Measurements from ENCODE around the gene ATP2B2. TPM values are rescaled to one million over a fixed set of nuclear protein-coding genes. Genes with fewer than 3 reads are reported as not detected.

Gene ATP2B2
- total and polyA plus RNA-seq, 9 of the 15 experiments (the other 6 are each of a cell fraction or from before 2014, with no cell fraction given), result 0.06 TPM; not detected in 8

GRCh38 chr3:10517627-10518026 lies 12.2 kb upstream of the ATP2B2 start:
- H2AFZ ChIP-seq (ENCODE audit: low read depth, low read length), result no peak overlapping the region
- H4K20me1 ChIP-seq (replicated peaks; ENCODE audit: control insufficient read depth, insufficient read depth, low read length), result peaks cover 28% of the 10 kb centered on the region
- FAIRE-seq (no peak), DNase-seq (ENCODE audit: extremely low read depth in 1 of 4, low spot score in 3 of 4) (no peak), ATAC-seq (no peak)
- intact Hi-C loops (cut with micrococcal nuclease), result no loop called here
- no peak overlapping the region for H3K27ac ChIP-seq (ENCODE audit: extremely low read depth, low read depth, low read length)
- WGBS (ENCODE audit: insufficient coverage, low coverage, missing lambda C conversion rate), result 0% methylated on average over 7 of the region's 7 CpGs
- CTCF ChIA-PET (ENCODE audit: low intra/inter-chr PET ratio), result no interaction called here
- in situ Hi-C loops (cut with MboI), result no loop called here
- POLR2A ChIA-PET, result interaction anchor here (0.6 kb wide), 1 partner anchor 501 kb away, joined by 3 read pairs; no protein-coding TSS in a partner anchor
- no peak overlapping the region for H3K9ac ChIP-seq (ENCODE audit: insufficient read depth in 1 of 2, low read depth in 2 of 2, low read length in 2 of 2)
- H3K9me1 ChIP-seq (ENCODE audit: control insufficient read depth, insufficient read depth, low read length), result no peaks in the 10 kb centered on the region
- BruUV-seq (replicated peaks), result no TSS peak
- no peaks in the 10 kb centered on the region for H3K36me3 ChIP-seq (ENCODE audit: control insufficient read depth, insufficient read depth, low read length)
- no peaks in the 10 kb centered on the region for H3K9me3 ChIP-seq (replicated peaks; ENCODE audit: control insufficient read depth, insufficient read depth, low read depth, low read length)
- H3K4me1 ChIP-seq (replicated peaks in 1 of 2; ENCODE audit: control insufficient read depth in 2 of 2, insufficient read depth in 2 of 2, low read length in 2 of 2), result no peaks in the 10 kb centered on the region; a peak in 1 of 5 replicates
- H3K4me2 ChIP-seq (ENCODE audit: insufficient read depth, low read length), result no peak overlapping the region
- H3K27me3 ChIP-seq (ENCODE audit: control insufficient read depth in 2 of 2, insufficient read depth in 2 of 2, low read length in 2 of 2), result peaks cover 19 to 67% of the 10 kb centered on the region in 2 experiments
- no peaks in the 10 kb centered on the region for H3K79me2 ChIP-seq (ENCODE audit: control insufficient read depth, insufficient read depth, low read length)
- no peak overlapping the region for H3K4me3 ChIP-seq
- TF ChIP-seq HINFP (tag; conservative IDR thresholded peaks at IDR 0.05; ENCODE audit: low read depth) (no peak), KHSRP (IDR thresholded peaks at IDR 0.05) (no peak), TAL1 (IDR thresholded peaks at IDR 0.05) (no peak), ZMIZ1 (IDR thresholded peaks at IDR 0.05; ENCODE audit: low read depth in 2 of 2, low read length in 2 of 2) (no peak), FOXM1 (IDR thresholded peaks at IDR 0.05; ENCODE audit: low read depth) (no peak), FOXM1 (CRISPR knock-in tag; IDR thresholded peaks at IDR 0.05; ENCODE audit: low read depth) (no peak), ZNF395 (CRISPR knock-in tag; IDR thresholded peaks at IDR 0.05) (no peak), TCF3 (CRISPR knock-in tag; IDR thresholded peaks at IDR 0.05) (no peak)
